ENCODE results near the gene PHF21B.
A peak's percentile ranks its signal among the peaks of the same experiment; 100 is the strongest.

Gene PHF21B

GRCh38 chr22:44988671-44989070 is 21.1 kb downstream of the PHF21B start:
- no peak for ATAC-seq
- no peak overlapping the region for H3K27ac Mint-ChIP-seq
- H3K9me3 Mint-ChIP-seq = peaks cover 5% of the 10 kb centered on the region

GRCh38 chr22:44986926-44987325 is 22.9 kb downstream of the PHF21B start:
- peaks cover 5% of the 10 kb centered on the region for H3K9me3 Mint-ChIP-seq
- no peak overlapping the region for H3K4me3 Mint-ChIP-seq
- ATAC-seq = no peak
- no peaks in the 10 kb centered on the region for H3K4me1 Mint-ChIP-seq
- no peaks in the 10 kb centered on the region for H3K36me3 Mint-ChIP-seq
- H3K27me3 Mint-ChIP-seq = peaks cover 13% of the 10 kb centered on the region
- H3K27ac Mint-ChIP-seq = no peak overlapping the region

More at GRCh38 chr22:44988671-44989070, 21.1 kb downstream of the PHF21B start:
- H3K4me3 Mint-ChIP-seq = no peak overlapping the region
- peaks cover 13% of the 10 kb centered on the region for H3K27me3 Mint-ChIP-seq
- H3K36me3 Mint-ChIP-seq = no peaks in the 10 kb centered on the region
- no peaks in the 10 kb centered on the region for H3K4me1 Mint-ChIP-seq

- Mint-ChIP-seq H3K4me1 (no peaks in the 10 kb centered on the region), H3K27ac (no peak overlapping the region), H3K27me3 (peaks cover 10% of the 10 kb centered on the region), H3K36me3 (no peaks in the 10 kb centered on the region), H3K9me3 (peaks cover 5% of the 10 kb centered on the region), H3K4me3 (no peak overlapping the region)
- no peak for ATAC-seq
Observed at GRCh38 chr22:44985906-44986527, 23.8 kb downstream of the PHF21B start.

GRCh38 chr22:44983878-44984482 is 25.8 kb downstream of the PHF21B start:
- Mint-ChIP-seq H3K4me3 (no peak overlapping the region), H3K27ac (no peak overlapping the region), H3K36me3 (no peaks in the 10 kb centered on the region), H3K4me1 (no peaks in the 10 kb centered on the region), H3K9me3 (peaks cover 5% of the 10 kb centered on the region), H3K27me3 (peaks cover 20% of the 10 kb centered on the region)
- no peak for ATAC-seq

- no peak overlapping the region for H3K4me3 Mint-ChIP-seq
- H3K36me3 Mint-ChIP-seq = no peaks in the 10 kb centered on the region
- H3K9me3 Mint-ChIP-seq = peaks cover 5% of the 10 kb centered on the region
- peaks cover 28% of the 10 kb centered on the region for H3K27me3 Mint-ChIP-seq
- no peak overlapping the region for H3K27ac Mint-ChIP-seq
- no peaks in the 10 kb centered on the region for H3K4me1 Mint-ChIP-seq
- ATAC-seq = no peak
Observed at GRCh38 chr22:44982445-44982844, 27.4 kb downstream of the PHF21B start.

GRCh38 chr22:44981857-44982256 is 27.9 kb downstream of the PHF21B start:
- Mint-ChIP-seq H3K36me3 (no peaks in the 10 kb centered on the region), H3K9me3 (peaks cover 5% of the 10 kb centered on the region), H3K4me3 (no peak overlapping the region), H3K27ac (no peak overlapping the region), H3K27me3 (peaks cover 28% of the 10 kb centered on the region), H3K4me1 (no peaks in the 10 kb centered on the region)
- no peak for ATAC-seq

GRCh38 chr22:44979154-44979553 is 30.7 kb downstream of the PHF21B start:
- no peaks in the 10 kb centered on the region for H3K36me3 Mint-ChIP-seq
- no peak overlapping the region for H3K27ac Mint-ChIP-seq
- no peak for ATAC-seq
- no peaks in the 10 kb centered on the region for H3K4me1 Mint-ChIP-seq
- peaks cover 4% of the 10 kb centered on the region for H3K9me3 Mint-ChIP-seq
- peaks cover 28% of the 10 kb centered on the region for H3K27me3 Mint-ChIP-seq
- no peak overlapping the region for H3K4me3 Mint-ChIP-seq

- peaks cover 51% of the 10 kb centered on the region for H3K27me3 Mint-ChIP-seq
- H3K4me3 Mint-ChIP-seq = no peak overlapping the region
- ATAC-seq = peak; percentile 62
- H3K27ac Mint-ChIP-seq = no peak overlapping the region
- H3K4me1 Mint-ChIP-seq = no peaks in the 10 kb centered on the region
- H3K36me3 Mint-ChIP-seq = no peaks in the 10 kb centered on the region
- H3K9me3 Mint-ChIP-seq = no peaks in the 10 kb centered on the region
Observed at GRCh38 chr22:44975427-44976262, 34.2 kb downstream of the PHF21B start.

GRCh38 chr22:44974454-44974853 is 35.4 kb downstream of the PHF21B start:
- H3K27ac Mint-ChIP-seq = no peak overlapping the region

GRCh38 chr22:44973829-44974228 is 36.0 kb downstream of the PHF21B start:
- H3K9me3 Mint-ChIP-seq = no peaks in the 10 kb centered on the region
- ATAC-seq = no peak
- H3K27ac Mint-ChIP-seq = no peak overlapping the region
- no peaks in the 10 kb centered on the region for H3K36me3 Mint-ChIP-seq
- no peaks in the 10 kb centered on the region for H3K4me1 Mint-ChIP-seq
- H3K27me3 Mint-ChIP-seq = peaks cover 32% of the 10 kb centered on the region
- no peak overlapping the region for H3K4me3 Mint-ChIP-seq

More at GRCh38 chr22:44974454-44974853, 35.4 kb downstream of the PHF21B start:
- no peaks in the 10 kb centered on the region for H3K36me3 Mint-ChIP-seq
- H3K4me1 Mint-ChIP-seq = no peaks in the 10 kb centered on the region
- H3K9me3 Mint-ChIP-seq = no peaks in the 10 kb centered on the region
- no peak for ATAC-seq
- H3K27me3 Mint-ChIP-seq = peaks cover 39% of the 10 kb centered on the region
- no peak overlapping the region for H3K4me3 Mint-ChIP-seq

- no peak for ATAC-seq
- Mint-ChIP-seq H3K4me3 (peak overlapping the region; percentile 21), H3K36me3 (no peaks in the 10 kb centered on the region), H3K4me1 (no peaks in the 10 kb centered on the region), H3K27ac (no peak overlapping the region), H3K9me3 (no peaks in the 10 kb centered on the region), H3K27me3 (peaks cover 26% of the 10 kb centered on the region)
Observed at GRCh38 chr22:44972363-44973083, 37.3 kb downstream of the PHF21B start.

- Mint-ChIP-seq H3K4me1 (no peaks in the 10 kb centered on the region), H3K27me3 (peaks cover 28% of the 10 kb centered on the region), H3K9me3 (no peaks in the 10 kb centered on the region), H3K4me3 (peak overlapping the region; percentile 21), H3K36me3 (no peaks in the 10 kb centered on the region), H3K27ac (no peak overlapping the region)
- ATAC-seq = no peak
Observed at GRCh38 chr22:44971651-44972362, 38.0 kb downstream of the PHF21B start.

GRCh38 chr22:44970291-44970690 is 39.5 kb downstream of the PHF21B start:
- H3K36me3 Mint-ChIP-seq = no peaks in the 10 kb centered on the region
- H3K4me3 Mint-ChIP-seq = no peak overlapping the region
- H3K27ac Mint-ChIP-seq = no peak overlapping the region
- no peaks in the 10 kb centered on the region for H3K4me1 Mint-ChIP-seq
- no peak for ATAC-seq
- no peaks in the 10 kb centered on the region for H3K9me3 Mint-ChIP-seq
- peaks cover 43% of the 10 kb centered on the region for H3K27me3 Mint-ChIP-seq

- H3K9me3 Mint-ChIP-seq = no peaks in the 10 kb centered on the region
- H3K27ac Mint-ChIP-seq = no peak overlapping the region
- H3K4me3 Mint-ChIP-seq = no peak overlapping the region
- peaks cover 48% of the 10 kb centered on the region for H3K27me3 Mint-ChIP-seq
- no peaks in the 10 kb centered on the region for H3K36me3 Mint-ChIP-seq
- no peak for ATAC-seq
- H3K4me1 Mint-ChIP-seq = no peaks in the 10 kb centered on the region
Observed at GRCh38 chr22:44969817-44970216, 40.0 kb downstream of the PHF21B start.

GRCh38 chr22:44968736-44969135 is 41.1 kb downstream of the PHF21B start:
- no peaks in the 10 kb centered on the region for H3K36me3 Mint-ChIP-seq
- H3K27me3 Mint-ChIP-seq = peaks cover 58% of the 10 kb centered on the region

More at GRCh38 chr22:44968736-44969135, 41.1 kb downstream of the PHF21B start:
- Mint-ChIP-seq H3K4me1 (no peaks in the 10 kb centered on the region), H3K9me3 (no peaks in the 10 kb centered on the region), H3K27ac (no peak overlapping the region), H3K4me3 (no peak overlapping the region)
- ATAC-seq = no peak
